HepG2 (cell line): ENCODE results near the gene RILPL1. TPM values are rescaled to one million over a fixed set of nuclear protein-coding genes. Genes with fewer than 3 reads are reported as not detected.

Experiments used
- DPF2 ChIP-seq: sonication (generic); formaldehyde crosslinking; IDR thresholded peaks from 2 replicates; pipeline ENCODE4 v1.4.0; 2020; ENCODE audit warnings: mild to moderate bottlenecking, low read depth, missing genetic modification reagents, borderline replicate concordance
- FOXA1 ChIP-seq, 2 experiments: fragments of 450-650 bp in 1 of 2; sonication (generic) in 1 of 2; formaldehyde crosslinking in 1 of 2; IDR thresholded peaks; 2 replicates each; pipeline versions ENCODE4 v1.4.0 to v1.6.1; 2016 to 2020; ENCODE audit warnings: missing genetic modification reagents in 1 of 2
- FOXP1 ChIP-seq, 2 experiments: fragments of 450-650 bp in 1 of 2; IDR thresholded peaks; 2 replicates each; pipeline ENCODE4 v1.6.1; 2017 to 2018; ENCODE audit warnings: antibody characterized with exemption in 1 of 2
- MLXIP ChIP-seq: sonication (generic); formaldehyde crosslinking; IDR thresholded peaks from 2 replicates; pipeline ENCODE4 v1.9.0; 2021; ENCODE audit warnings: missing genetic modification reagents, borderline replicate concordance
- SMYD3 ChIP-seq: sonication (generic); formaldehyde crosslinking; IDR thresholded peaks from 2 replicates; pipeline ENCODE4 v1.8.1; 2023; ENCODE audit warnings: mild to moderate bottlenecking, missing genetic modification reagents
- TFDP1 ChIP-seq: IDR thresholded peaks from 2 replicates; pipeline ENCODE4 v1.6.1; 2016; ENCODE audit warnings: missing compliant biosample characterization, missing genetic modification reagents, borderline replicate concordance
- THAP8 ChIP-seq: sonication (generic); formaldehyde crosslinking; IDR thresholded peaks from 2 replicates; pipeline ENCODE4 v1.5.1; 2020; ENCODE audit warnings: missing genetic modification reagents, mild to moderate bottlenecking, borderline replicate concordance
- TRIM22 ChIP-seq: fragments of 450-650 bp; IDR thresholded peaks from 2 replicates; pipeline ENCODE4 v1.6.1; 2017
- TRIM24 ChIP-seq: sonication (generic); formaldehyde crosslinking; IDR thresholded peaks from 2 replicates; pipeline ENCODE4 v1.8.0; 2022; ENCODE audit warnings: mild to moderate bottlenecking, missing genetic modification reagents
- ZNF12 ChIP-seq: sonication (generic); formaldehyde crosslinking; IDR thresholded peaks from 2 replicates; pipeline ENCODE4 v1.5.0; 2020; ENCODE audit warnings: missing genetic modification reagents
- ZNF234 ChIP-seq: sonication (generic); formaldehyde crosslinking; conservative IDR thresholded peaks from 2 replicates; pipeline ENCODE4 v1.5.1; 2020; ENCODE audit warnings: mild to moderate bottlenecking, missing genetic modification reagents
- ZNF280D ChIP-seq: sonication (generic); formaldehyde crosslinking; IDR thresholded peaks from 2 replicates; pipeline ENCODE4 v1.5.1; 2020; ENCODE audit warnings: mild to moderate bottlenecking, missing genetic modification reagents
- ZNF367 ChIP-seq: sonication (generic); formaldehyde crosslinking; IDR thresholded peaks from 2 replicates; pipeline ENCODE4 v1.4.0; 2020; ENCODE audit warnings: missing genetic modification reagents, borderline replicate concordance
- ZNF512 ChIP-seq: sonication (generic); formaldehyde crosslinking; IDR thresholded peaks from 2 replicates; pipeline ENCODE4 v1.4.0; 2020; ENCODE audit warnings: mild to moderate bottlenecking, missing genetic modification reagents
- ZNF879 ChIP-seq: sonication (generic); formaldehyde crosslinking; IDR thresholded peaks from 2 replicates; pipeline ENCODE4 v1.8.1; 2023; ENCODE audit warnings: missing genetic modification reagents
- ZSCAN20 ChIP-seq: sonication (generic); formaldehyde crosslinking; IDR thresholded peaks from 2 replicates; pipeline ENCODE4 v1.4.0; 2020; ENCODE audit warnings: missing genetic modification reagents, mild to moderate bottlenecking, borderline replicate concordance
- polyA plus RNA-seq, 8 experiments: library from polyadenylated mRNA; depleted of rRNA in 3 of 8; stranded (reverse) in 7 of 8; unstranded in 1 of 8; fragments of >200 nt; fragmentation: Illumina TruSeq in 4 of 8; extraction: Trizol in 4 of 8; gene quantifications; 2 replicates each; pipeline versions ENCODE4 v1.2.1 to v1.2.3, GENCODE V29; 2011 to 2016; ENCODE audit warnings: low read depth in 4 of 8, missing spikeins in 1 of 8, mixed read lengths in 1 of 8; ENCODE audit not compliant: insufficient read depth in 1 of 8
- total RNA-seq, 5 experiments: library from RNA; depleted of rRNA; stranded (reverse); fragments of >200 nt; fragmentation: Illumina TruSeq; extraction: Trizol; gene quantifications; 2 replicates each; pipeline ENCODE4 v1.2.3, GENCODE V29; 2016; ENCODE audit warnings: low read depth in 1 of 5

RILPL1 gene
- total and polyA plus RNA-seq, 2 of the 13 experiments (the other 11 are each of a cell fraction or from before 2014, with no cell fraction given): 5.8 to 28.4 TPM

GRCh38 chr12:123457980-123458779 is 75.3 kb downstream of the RILPL1 start, which contains the start of gene SNRNP35 (continued):
- TF ChIP-seq ZNF280D (CRISPR knock-in tag) (peak; percentile 75; the same call in 1 of the 2 replicates), THAP8 (no peak), FOXP1 (IDR thresholded peaks at IDR 0.05) (no peak), FOXP1 (CRISPR knock-in tag; IDR thresholded peaks at IDR 0.05) (no peak), ZNF367 (CRISPR knock-in tag) (no peak), MLXIP (CRISPR knock-in tag) (no peak), FOXA1 (IDR thresholded peaks at IDR 0.05) (no peak), FOXA1 (CRISPR knock-in tag; IDR thresholded peaks at IDR 0.05) (no peak), TRIM22 (no peak), ZNF879 (CRISPR knock-in tag) (peak; percentile 64; the same call in 1 of the 2 replicates), DPF2 (CRISPR knock-in tag) (no peak), ZNF234 (CRISPR knock-in tag) (no peak), TRIM24 (CRISPR knock-in tag) (no peak), TFDP1 (peak; percentile 76; the same call in 1 of the 2 replicates), ZNF12 (CRISPR knock-in tag) (no peak), ZSCAN20 (CRISPR knock-in tag) (0 out of 2 replicates have a peak, but pooled peaks have one; percentile 27), ZNF512 (CRISPR knock-in tag) (no peak), SMYD3 (CRISPR knock-in tag) (no peak)
